HuH-7.5 (cell line): ENCODE results near the gene SNX15.
"Not testable (repeated sequence)": the region's sequence is repeated elsewhere in the genome, so short reads cannot be mapped to it uniquely, and the experiment has no call there.

Source experiments
- DNase-seq: peaks from one replicate; pipeline ENCODE4 v3.0.0; 2011; ENCODE audit warnings: low spot score

Gene SNX15

GRCh38 chr11:65016705-65017104 is 10.5 kb upstream of the SNX15 start:
- DNase-seq, result no peak

- DNase-seq, result no peak
These were observed 9.3 kb upstream of the SNX15 start for GRCh38 chr11:65017937-65018336.

- DNase-seq, result no peak
These were observed 7.4 kb upstream of the SNX15 start for GRCh38 chr11:65019824-65020223.

- no peak for DNase-seq
These were observed 6.2 kb upstream of the SNX15 start for GRCh38 chr11:65021003-65021402.

GRCh38 chr11:65021509-65021908 is 5.7 kb upstream of the SNX15 start:
- no peak for DNase-seq

GRCh38 chr11:65023502-65023901 is 3.7 kb upstream of the SNX15 start:
- not testable (repeated sequence) for DNase-seq

- DNase-seq, result no peak
These were observed 429 bp upstream of the SNX15 start for GRCh38 chr11:65026810-65027209.

- no peak for DNase-seq
These were observed 5.0 kb downstream of the SNX15 start for GRCh38 chr11:65032216-65032615.

- DNase-seq, result no peak
These were observed 7.2 kb downstream of the SNX15 start for GRCh38 chr11:65034423-65034822.

GRCh38 chr11:65035579-65035978 is 8.3 kb downstream of the SNX15 start:
- DNase-seq, result no peak

GRCh38 chr11:65036931-65037330 is 9.7 kb downstream of the SNX15 start:
- DNase-seq, result no peak

- no peak for DNase-seq
These were observed 13.2 kb downstream of the SNX15 start for GRCh38 chr11:65040520-65040846.

GRCh38 chr11:65040847-65041622 is 13.8 kb downstream of the SNX15 start, which contains the start of gene SAC3D1:
Gene SAC3D1 (plus strand): TSS chr11:65041210. CDS start chr11:65041293, 83 bp downstream.
- peak; percentile 95 for DNase-seq

- no peak for DNase-seq
These were observed 15.7 kb downstream of the SNX15 start for GRCh38 chr11:65042891-65043290.

GRCh38 chr11:65043881-65044501 is 16.8 kb downstream of the SNX15 start:
- no peak for DNase-seq

- DNase-seq, result no peak
These were observed 17.8 kb downstream of the SNX15 start for GRCh38 chr11:65045061-65045460.

- no peak for DNase-seq
These were observed 18.5 kb downstream of the SNX15 start for GRCh38 chr11:65045728-65046127.

- no peak for DNase-seq
These were observed 20.6 kb downstream of the SNX15 start for GRCh38 chr11:65047581-65048422.

GRCh38 chr11:65051398-65051858 is 24.2 kb downstream of the SNX15 start:
- DNase-seq, result no peak

GRCh38 chr11:65053827-65054508 is 26.7 kb downstream of the SNX15 start:
- no peak for DNase-seq

- DNase-seq, result no peak
These were observed 28.3 kb downstream of the SNX15 start for GRCh38 chr11:65055538-65055937.

- no peak for DNase-seq
These were observed 29.8 kb downstream of the SNX15 start for GRCh38 chr11:65056999-65057398.
